22Rv1 (cell line): ENCODE data around the gene RAB31.

Source experiments
- H3K27ac ChIP-seq: fragments of 450-650 bp; 2 replicates; pipeline ENCODE4 v1.5.1; 2017
- ZFX ChIP-seq: fragments of 450-650 bp; IDR thresholded peaks from 2 replicates; pipeline ENCODE4 v1.6.1; 2017; ENCODE audit warnings: antibody characterized with exemption, borderline replicate concordance
- TF ChIP-seq, protein P1 (sequence below): fragments of 450-650 bp; IDR thresholded peaks from 2 replicates; pipeline ENCODE4 v1.5.1; 2017; ENCODE audit warnings: mild to moderate bottlenecking

RAB31 gene

DNA sequence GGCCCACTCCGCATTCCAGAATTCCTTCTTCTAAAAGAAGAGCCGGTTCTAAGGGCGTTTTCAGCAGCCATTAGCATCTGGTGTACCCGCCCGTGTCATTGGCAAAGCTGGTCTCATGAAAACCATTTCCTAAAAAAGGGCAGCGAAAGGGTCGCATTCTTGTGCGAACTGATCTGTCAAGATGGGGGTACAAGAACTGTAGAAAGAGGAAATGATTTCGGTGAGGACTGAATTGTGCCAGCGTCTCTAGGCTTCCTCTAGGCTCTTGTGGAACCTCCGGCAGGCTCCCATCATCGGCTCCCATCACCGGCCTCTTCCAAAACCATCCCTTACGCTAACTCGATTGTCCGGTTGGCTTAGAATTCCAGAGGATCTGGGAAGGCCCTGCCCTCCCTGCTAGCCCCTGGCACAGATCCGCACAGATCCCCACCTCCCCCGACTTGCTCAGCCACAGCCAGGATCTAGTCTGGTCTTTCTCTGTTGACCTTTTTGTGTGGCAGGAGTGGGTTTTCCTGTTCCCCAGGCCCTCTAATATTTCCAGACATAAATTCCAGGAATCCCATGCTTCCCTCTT lies 1.3 kb downstream of the RAB31 start:
- no peak overlapping the region for H3K27ac ChIP-seq
- TF ChIP-seq, protein P1, sequence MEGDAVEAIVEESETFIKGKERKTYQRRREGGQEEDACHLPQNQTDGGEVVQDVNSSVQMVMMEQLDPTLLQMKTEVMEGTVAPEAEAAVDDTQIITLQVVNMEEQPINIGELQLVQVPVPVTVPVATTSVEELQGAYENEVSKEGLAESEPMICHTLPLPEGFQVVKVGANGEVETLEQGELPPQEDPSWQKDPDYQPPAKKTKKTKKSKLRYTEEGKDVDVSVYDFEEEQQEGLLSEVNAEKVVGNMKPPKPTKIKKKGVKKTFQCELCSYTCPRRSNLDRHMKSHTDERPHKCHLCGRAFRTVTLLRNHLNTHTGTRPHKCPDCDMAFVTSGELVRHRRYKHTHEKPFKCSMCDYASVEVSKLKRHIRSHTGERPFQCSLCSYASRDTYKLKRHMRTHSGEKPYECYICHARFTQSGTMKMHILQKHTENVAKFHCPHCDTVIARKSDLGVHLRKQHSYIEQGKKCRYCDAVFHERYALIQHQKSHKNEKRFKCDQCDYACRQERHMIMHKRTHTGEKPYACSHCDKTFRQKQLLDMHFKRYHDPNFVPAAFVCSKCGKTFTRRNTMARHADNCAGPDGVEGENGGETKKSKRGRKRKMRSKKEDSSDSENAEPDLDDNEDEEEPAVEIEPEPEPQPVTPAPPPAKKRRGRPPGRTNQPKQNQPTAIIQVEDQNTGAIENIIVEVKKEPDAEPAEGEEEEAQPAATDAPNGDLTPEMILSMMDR: no peak
- TF ChIP-seq ZFX: no peak

DNA sequence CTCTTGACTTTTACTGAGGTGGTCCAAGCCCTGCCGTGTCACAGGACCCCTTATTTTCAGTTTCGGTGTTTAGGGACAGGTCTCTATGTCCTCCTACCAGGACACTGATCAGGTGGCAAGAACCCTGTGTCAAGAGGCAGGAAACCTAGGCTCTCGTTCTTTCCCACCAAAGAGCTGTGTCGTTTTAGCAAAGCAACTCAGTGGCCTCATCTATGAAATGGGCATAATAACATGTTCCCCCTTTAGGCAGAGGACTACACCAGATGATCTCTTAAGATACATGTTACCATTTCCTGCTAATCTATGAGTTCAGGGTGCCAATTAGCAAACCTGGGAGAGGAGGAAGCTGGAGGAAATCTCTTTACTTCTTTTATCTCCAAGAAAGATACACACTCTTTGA lies 1.9 kb downstream of the RAB31 start:
- TF ChIP-seq, protein P1: no peak
- no peak for TF ChIP-seq ZFX
- no peak overlapping the region for H3K27ac ChIP-seq

DNA sequence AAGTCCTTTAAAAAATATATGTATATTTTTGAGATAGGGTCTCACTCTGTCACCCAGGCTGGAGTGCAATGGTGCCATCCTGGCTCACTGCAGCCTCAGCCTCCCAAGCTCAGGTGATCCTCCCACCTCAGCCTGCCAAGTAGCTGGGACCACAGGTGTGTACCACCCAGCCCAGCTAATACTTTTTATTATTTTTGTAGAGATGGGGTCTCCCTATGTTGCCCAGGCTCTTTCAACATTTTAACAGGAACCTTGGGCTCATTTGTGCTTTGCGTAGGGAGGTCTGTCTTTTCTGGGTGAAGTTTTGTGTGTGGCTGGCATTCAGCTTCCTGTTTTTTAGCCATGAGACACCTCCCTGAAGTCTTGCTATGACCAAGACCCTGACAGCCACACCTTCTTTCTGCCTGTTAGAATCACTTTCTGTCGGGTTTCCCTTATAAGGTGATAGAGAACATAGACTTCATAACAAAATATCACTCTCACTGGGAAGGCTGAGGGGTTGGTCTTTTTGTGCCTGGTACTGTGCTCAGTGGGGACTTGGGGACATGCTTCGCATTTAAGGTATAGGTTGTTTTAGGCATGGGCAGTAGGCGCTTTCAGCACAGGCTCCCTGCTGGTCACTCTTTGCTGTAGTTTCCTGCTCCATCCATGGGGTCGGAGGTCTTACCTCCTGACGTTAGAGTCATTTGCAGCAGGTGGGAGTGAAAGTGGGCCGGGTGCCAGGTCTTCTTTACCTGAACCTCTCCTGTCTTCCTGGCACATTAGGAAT lies 3.4 kb downstream of the RAB31 start:
- no peak overlapping the region for H3K27ac ChIP-seq
- TF ChIP-seq, protein P1: no peak
- no peak for TF ChIP-seq ZFX

DNA sequence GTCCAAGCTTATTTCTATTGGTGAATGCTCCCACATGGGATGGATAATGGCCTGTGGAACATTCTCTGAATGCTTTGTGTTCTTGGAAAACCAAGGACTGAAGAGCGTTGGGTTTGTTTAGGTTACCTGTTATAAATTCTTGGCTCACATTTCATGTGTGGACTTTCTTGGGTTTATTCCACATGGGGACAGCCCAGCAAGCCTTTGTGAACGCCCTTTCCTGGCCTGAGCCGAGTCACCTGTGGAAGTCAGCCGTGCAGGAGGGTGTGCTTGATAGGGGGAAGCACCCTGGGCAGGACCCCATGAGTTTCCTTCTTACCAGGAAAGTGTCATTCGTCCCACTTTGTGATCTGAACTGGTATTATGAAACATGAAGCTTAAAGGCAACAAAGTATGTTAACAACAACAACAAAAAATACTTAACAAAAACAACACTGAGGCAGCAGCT lies 4.1 kb downstream of the RAB31 start:
- TF ChIP-seq ZFX: no peak
- TF ChIP-seq, protein P1: no peak
- H3K27ac ChIP-seq: no peak overlapping the region

DNA sequence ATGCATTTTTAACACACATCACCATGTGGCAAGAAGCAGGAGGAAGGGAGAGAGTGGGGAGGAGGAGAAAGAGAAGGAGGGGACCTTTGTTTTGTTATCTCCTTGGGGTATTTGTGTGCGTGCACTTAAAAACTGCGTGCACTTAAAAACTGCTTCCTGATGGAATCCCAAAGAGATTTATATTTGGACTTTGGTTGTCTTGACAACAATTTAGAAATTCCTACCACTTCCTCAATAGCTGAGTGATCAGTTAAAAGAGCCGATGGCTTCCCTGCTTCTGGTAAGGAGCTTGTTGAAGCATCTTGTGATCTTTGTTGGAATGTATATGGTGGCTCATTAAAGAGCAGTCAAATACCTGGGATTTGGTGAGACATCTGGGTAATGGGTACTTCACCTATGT lies 4.5 kb downstream of the RAB31 start:
- TF ChIP-seq, protein P1: no peak
- TF ChIP-seq ZFX: no peak
- H3K27ac ChIP-seq: no peak overlapping the region

DNA sequence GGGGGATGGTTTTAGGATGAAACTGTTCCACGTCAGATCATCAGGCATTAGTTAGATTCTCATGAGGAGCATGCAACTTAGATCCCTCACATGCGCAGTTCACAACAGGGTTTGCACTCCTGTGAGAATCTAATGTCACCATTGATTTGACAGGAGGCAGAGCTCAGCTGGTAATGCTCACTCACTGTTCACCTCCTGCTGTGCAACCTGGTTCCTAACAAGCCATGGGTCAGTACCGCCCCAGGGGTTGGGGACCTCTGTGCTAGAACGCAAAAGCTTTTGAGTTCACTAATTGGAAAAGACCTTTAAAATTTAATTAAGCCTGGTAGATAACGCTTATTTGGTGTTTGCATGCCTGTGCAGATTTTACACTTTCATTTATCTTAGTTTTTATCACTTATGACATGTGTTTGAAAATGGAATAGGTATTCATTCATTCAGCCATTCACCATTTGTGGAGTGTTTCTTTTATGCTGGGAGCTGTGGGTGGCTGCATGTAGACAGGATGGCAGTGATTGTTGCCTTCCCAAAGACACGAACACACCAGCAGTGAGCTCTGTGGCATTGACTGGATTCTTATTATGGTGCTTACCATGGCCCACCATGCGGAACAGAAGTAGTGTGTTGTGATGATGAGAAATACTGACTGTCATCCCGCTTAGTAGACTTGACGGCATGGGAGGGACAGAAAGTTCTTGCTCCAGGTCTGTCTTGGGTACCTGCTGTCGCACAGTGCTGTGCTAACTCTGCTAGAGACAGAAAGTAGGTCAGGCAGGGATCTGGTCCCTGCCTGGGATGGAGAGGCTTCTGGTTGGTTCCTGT lies 6.4 kb downstream of the RAB31 start:
- H3K27ac ChIP-seq: no peak overlapping the region
- TF ChIP-seq, protein P1: no peak
- no peak for TF ChIP-seq ZFX

- no peak overlapping the region for H3K27ac ChIP-seq
- TF ChIP-seq ZFX: no peak
- TF ChIP-seq, protein P1: no peak
Measured at GRCh38 chr18:9715088-9715343, 6.9 kb downstream of the RAB31 start.
